Osteoblast (primary cell): ENCODE data around the gene RGMA. TPM values are rescaled to one million over a fixed set of nuclear protein-coding genes. Genes with fewer than 3 reads are reported as not detected.

Experiments used
- DNase-seq: peaks from one replicate; pipeline ENCODE4 v3.0.0; 2011; ENCODE audit warnings: low spot score, mixed read lengths; ENCODE audit not compliant: insufficient read length; ENCODE audit errors: missing footprints
- H2AFZ ChIP-seq: 2 replicates; pipeline ENCODE4 v1.6.0; 2011; ENCODE audit warnings: mild to moderate bottlenecking, low read length
- H3K27ac ChIP-seq: 2 replicates; pipeline ENCODE4 v1.5.1; 2011; ENCODE audit warnings: mild to moderate bottlenecking, low read depth, low read length, moderate library complexity
- H3K27me3 ChIP-seq: 2 replicates; pipeline ENCODE4 v1.6.0; 2012; ENCODE audit warnings: mild to moderate bottlenecking, control low read depth, inconsistent platforms, low read length, moderate library complexity; ENCODE audit not compliant: insufficient read depth
- H3K36me3 ChIP-seq: 2 replicates; pipeline ENCODE4 v1.5.1; 2011; ENCODE audit warnings: mild to moderate bottlenecking, low read length, control low read depth, moderate library complexity; ENCODE audit not compliant: insufficient read depth
- H3K4me1 ChIP-seq: 2 replicates; pipeline ENCODE4 v1.5.1; 2011; ENCODE audit warnings: mild to moderate bottlenecking, low read length, control low read depth, moderate library complexity; ENCODE audit not compliant: insufficient read depth
- H3K4me2 ChIP-seq: 2 replicates; pipeline ENCODE4 v1.6.0; 2011; ENCODE audit warnings: mild to moderate bottlenecking, low read length; ENCODE audit not compliant: insufficient read depth
- H3K4me3 ChIP-seq: fragments of 200-600 bp; sonication (generic); 3 replicates; pipeline ENCODE4 v1.5.1; 2012; ENCODE audit warnings: mild to moderate bottlenecking, low read length, inconsistent platforms; ENCODE audit not compliant: insufficient read depth
- H3K79me2 ChIP-seq: 2 replicates; pipeline ENCODE4 v1.6.0; 2012; ENCODE audit warnings: mild to moderate bottlenecking, low read length, control low read depth, inconsistent platforms; ENCODE audit not compliant: insufficient read depth
- H3K9me3 ChIP-seq: 2 replicates; pipeline ENCODE4 v1.5.1; 2011; ENCODE audit warnings: low read depth, low read length, control low read depth
- H4K20me1 ChIP-seq: 2 replicates; pipeline ENCODE4 v1.6.0; 2012; ENCODE audit warnings: mild to moderate bottlenecking, low read length, control low read depth; ENCODE audit not compliant: insufficient read depth
- total RNA-seq: library from RNA; depleted of rRNA; stranded (reverse); fragments of >200 nt; gene quantifications from 2 replicates; pipeline ENCODE4 v1.2.3, GENCODE V29; 2012
- TF ChIP-seq, protein P1 (sequence below): IDR thresholded peaks from 2 replicates; pipeline ENCODE4 v1.5.1; 2011; ENCODE audit warnings: mild to moderate bottlenecking, low read depth, low read length, moderate library complexity; ENCODE audit errors: extremely low read depth

Gene RGMA
- total RNA-seq, 1 donor, result 2.5 TPM

- no peak for DNase-seq
- Histone ChIP-seq H3K4me2 (no peak overlapping the region), H3K27me3 (no peaks in the 10 kb centered on the region), H3K9me3 (no peaks in the 10 kb centered on the region), H2AFZ (no peak overlapping the region), H3K27ac (no peak overlapping the region), H3K4me1 (no peaks in the 10 kb centered on the region), H3K79me2 (no peaks in the 10 kb centered on the region), H3K36me3 (no peaks in the 10 kb centered on the region), H3K4me3 (no peak overlapping the region), H4K20me1 (no peaks in the 10 kb centered on the region)
- TF ChIP-seq, protein P1, sequence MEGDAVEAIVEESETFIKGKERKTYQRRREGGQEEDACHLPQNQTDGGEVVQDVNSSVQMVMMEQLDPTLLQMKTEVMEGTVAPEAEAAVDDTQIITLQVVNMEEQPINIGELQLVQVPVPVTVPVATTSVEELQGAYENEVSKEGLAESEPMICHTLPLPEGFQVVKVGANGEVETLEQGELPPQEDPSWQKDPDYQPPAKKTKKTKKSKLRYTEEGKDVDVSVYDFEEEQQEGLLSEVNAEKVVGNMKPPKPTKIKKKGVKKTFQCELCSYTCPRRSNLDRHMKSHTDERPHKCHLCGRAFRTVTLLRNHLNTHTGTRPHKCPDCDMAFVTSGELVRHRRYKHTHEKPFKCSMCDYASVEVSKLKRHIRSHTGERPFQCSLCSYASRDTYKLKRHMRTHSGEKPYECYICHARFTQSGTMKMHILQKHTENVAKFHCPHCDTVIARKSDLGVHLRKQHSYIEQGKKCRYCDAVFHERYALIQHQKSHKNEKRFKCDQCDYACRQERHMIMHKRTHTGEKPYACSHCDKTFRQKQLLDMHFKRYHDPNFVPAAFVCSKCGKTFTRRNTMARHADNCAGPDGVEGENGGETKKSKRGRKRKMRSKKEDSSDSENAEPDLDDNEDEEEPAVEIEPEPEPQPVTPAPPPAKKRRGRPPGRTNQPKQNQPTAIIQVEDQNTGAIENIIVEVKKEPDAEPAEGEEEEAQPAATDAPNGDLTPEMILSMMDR, result no peak
These were observed 37.1 kb upstream of the RGMA start for GRCh38 chr15:93126148-93126547.

- no peak for DNase-seq
- Histone ChIP-seq H4K20me1 (no peaks in the 10 kb centered on the region), H3K79me2 (no peaks in the 10 kb centered on the region), H3K4me1 (no peaks in the 10 kb centered on the region), H3K36me3 (no peaks in the 10 kb centered on the region), H2AFZ (no peak overlapping the region), H3K27ac (no peak overlapping the region), H3K4me2 (no peak overlapping the region), H3K27me3 (no peaks in the 10 kb centered on the region), H3K9me3 (no peaks in the 10 kb centered on the region), H3K4me3 (no peak overlapping the region)
- TF ChIP-seq, protein P1, result no peak
These were observed 35.1 kb upstream of the RGMA start for GRCh38 chr15:93124126-93124525.

DNA sequence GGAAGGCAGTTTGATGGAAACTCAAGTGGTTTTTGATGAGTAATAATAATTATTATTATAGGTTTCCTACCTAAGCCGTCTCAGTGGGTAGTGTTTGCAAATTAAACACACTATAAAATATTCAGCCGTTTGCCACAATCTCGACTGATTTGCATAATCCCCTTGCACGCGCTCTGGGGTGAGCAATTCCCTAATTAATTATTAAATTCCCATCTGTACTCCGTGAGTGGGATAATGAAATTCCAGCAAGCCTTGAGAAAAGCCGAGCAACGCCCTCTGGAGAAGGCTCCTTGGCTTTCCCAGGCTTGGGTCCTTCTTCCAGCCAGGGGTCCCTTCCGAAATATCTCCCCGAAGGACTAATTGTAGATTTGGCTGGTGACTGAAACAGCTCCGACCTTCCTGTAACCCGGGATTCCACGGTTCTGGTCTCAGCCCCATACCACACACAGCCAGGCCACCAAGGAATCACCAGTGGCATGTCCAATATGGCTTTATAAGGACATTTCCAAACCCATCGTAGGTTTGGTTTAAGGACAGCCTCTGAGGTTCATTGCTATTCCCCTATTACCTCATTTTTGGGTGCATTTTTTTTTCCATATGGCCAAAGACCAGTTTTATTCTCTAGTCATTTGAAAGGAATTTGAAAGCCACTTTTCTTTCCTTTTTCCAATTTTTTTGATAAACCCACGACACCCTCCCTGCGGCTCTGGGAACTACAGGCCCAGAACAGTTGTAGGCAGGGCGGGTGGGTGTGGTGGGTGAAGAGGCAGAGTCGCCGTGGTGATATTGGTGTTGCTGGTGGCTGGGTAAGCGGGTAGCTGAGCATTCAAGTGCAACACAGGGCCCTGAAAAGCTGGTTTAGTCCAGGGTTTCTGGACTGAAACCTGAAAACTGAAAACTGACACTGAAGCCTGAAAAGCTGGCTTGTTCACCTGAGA, 33.2 kb upstream of the RGMA start:
- no peak for DNase-seq
- Histone ChIP-seq H3K27ac (no peak overlapping the region), H3K4me1 (no peaks in the 10 kb centered on the region), H3K4me2 (no peak overlapping the region), H3K36me3 (no peaks in the 10 kb centered on the region), H3K4me3 (no peak overlapping the region), H3K9me3 (no peaks in the 10 kb centered on the region), H4K20me1 (no peaks in the 10 kb centered on the region), H3K27me3 (no peaks in the 10 kb centered on the region), H2AFZ (no peak overlapping the region), H3K79me2 (no peaks in the 10 kb centered on the region)
- TF ChIP-seq, protein P1, result no peak

- Histone ChIP-seq H3K9me3 (no peaks in the 10 kb centered on the region), H3K4me2 (no peak overlapping the region), H4K20me1 (no peaks in the 10 kb centered on the region), H3K27me3 (no peaks in the 10 kb centered on the region), H3K36me3 (no peaks in the 10 kb centered on the region), H3K4me1 (no peaks in the 10 kb centered on the region), H3K27ac (no peak overlapping the region), H2AFZ (no peak overlapping the region), H3K4me3 (no peak overlapping the region), H3K79me2 (no peaks in the 10 kb centered on the region)
- no peak for DNase-seq
- TF ChIP-seq, protein P1, result no peak
These were observed 32.1 kb upstream of the RGMA start for GRCh38 chr15:93121107-93121506.
